HG02840 (cell line): ENCODE data around the gene DCC.

Experiments used
- ATAC-seq: cut with Tn5 transposase; IDR thresholded peaks from one replicate; pipeline ENCODE4 v1.9.1; 2021; ENCODE audit warnings: mild to moderate bottlenecking, moderate library complexity, moderate number of reproducible peaks; ENCODE audit not compliant: unreplicated experiment, low FRiP score

DCC gene

GRCh38 chr18:52339891-52340371, at the start of gene DCC:
DCC (plus strand) TSS chr18:52340197; CDS start chr18:52340788, 591 bp downstream.
- no peak for ATAC-seq

GRCh38 chr18:52310651-52311050, 29.3 kb upstream of the DCC start:
- no peak for ATAC-seq

GRCh38 chr18:52311331-52311730, 28.7 kb upstream of the DCC start:
- ATAC-seq: no peak

GRCh38 chr18:52312346-52312745, 27.7 kb upstream of the DCC start:
- ATAC-seq: no peak

GRCh38 chr18:52313213-52313612, 26.8 kb upstream of the DCC start:
- no peak for ATAC-seq

- ATAC-seq: no peak
Measured at GRCh38 chr18:52319424-52319983, 20.5 kb upstream of the DCC start.

- no peak for ATAC-seq
Measured at GRCh38 chr18:52322307-52322706, 17.7 kb upstream of the DCC start.

GRCh38 chr18:52323802-52324201, 16.2 kb upstream of the DCC start:
- ATAC-seq: no peak

- ATAC-seq: no peak
Measured at GRCh38 chr18:52325997-52326396, 14.0 kb upstream of the DCC start.

- ATAC-seq: no peak
Measured at GRCh38 chr18:52333860-52334259, 6.1 kb upstream of the DCC start.

- no peak for ATAC-seq
Measured at GRCh38 chr18:52334307-52334706, 5.7 kb upstream of the DCC start.

- ATAC-seq: no peak
Measured at GRCh38 chr18:52334896-52335295, 5.1 kb upstream of the DCC start.

GRCh38 chr18:52337276-52337675, 2.7 kb upstream of the DCC start:
- no peak for ATAC-seq

- no peak for ATAC-seq
Measured at GRCh38 chr18:52340406-52341102, 557 bp downstream of the DCC start.

- ATAC-seq: no peak
Measured at GRCh38 chr18:52341103-52341432, 1.1 kb downstream of the DCC start.

- no peak for ATAC-seq
Measured at GRCh38 chr18:52341608-52342381, 1.8 kb downstream of the DCC start.

GRCh38 chr18:52342456-52342855, 2.5 kb downstream of the DCC start:
- ATAC-seq: no peak

- ATAC-seq: no peak
Measured at GRCh38 chr18:52343138-52343537, 3.1 kb downstream of the DCC start.

GRCh38 chr18:52343731-52344340, 3.8 kb downstream of the DCC start:
- no peak for ATAC-seq

- ATAC-seq: no peak
Measured at GRCh38 chr18:52344881-52345280, 4.9 kb downstream of the DCC start.

- no peak for ATAC-seq
Measured at GRCh38 chr18:52345428-52345827, 5.4 kb downstream of the DCC start.
